PC-9 (cell line): ENCODE measurements around the gene SLAMF6.

Experiments
- CTCF ChIP-seq: fragments of 200-600 bp; sonication (generic); conservative IDR thresholded peaks from 2 replicates; pipeline ENCODE4 v1.6.1; 2017; ENCODE audit warnings: mixed run types, antibody characterized with exemption, mild to moderate bottlenecking, moderate library complexity
- EZH2 ChIP-seq: fragments of 200-600 bp; sonication (generic); IDR thresholded peaks from 2 replicates; pipeline ENCODE4 v1.8.0; 2017; ENCODE audit warnings: antibody characterized with exemption, low read depth

GRCh38 chr1:160451859-160452232 is 71.2 kb downstream of the SLAMF6 start:
- TF ChIP-seq CTCF, result no peak
- no peak for TF ChIP-seq EZH2
